Fibroblast of mammary gland (primary cell): ENCODE results near the gene STX8.

Source experiments
- DNase-seq: peaks from one replicate; pipeline ENCODE4 v3.0.0-alpha.2; 2010; ENCODE audit warnings: low read depth
- H3K4me3 ChIP-seq: 2 replicates; pipeline ENCODE4 v1.5.1; 2011; ENCODE audit warnings: low read depth, mild to moderate bottlenecking, low read length, moderate library complexity; ENCODE audit not compliant: control insufficient read depth
- TF ChIP-seq, protein P1 (sequence below): conservative IDR thresholded peaks from 2 replicates; pipeline ENCODE4 v1.5.1; 2011; ENCODE audit warnings: low read depth, low read length, inconsistent platforms; ENCODE audit not compliant: control insufficient read depth, insufficient read depth

The STX8 gene

DNA sequence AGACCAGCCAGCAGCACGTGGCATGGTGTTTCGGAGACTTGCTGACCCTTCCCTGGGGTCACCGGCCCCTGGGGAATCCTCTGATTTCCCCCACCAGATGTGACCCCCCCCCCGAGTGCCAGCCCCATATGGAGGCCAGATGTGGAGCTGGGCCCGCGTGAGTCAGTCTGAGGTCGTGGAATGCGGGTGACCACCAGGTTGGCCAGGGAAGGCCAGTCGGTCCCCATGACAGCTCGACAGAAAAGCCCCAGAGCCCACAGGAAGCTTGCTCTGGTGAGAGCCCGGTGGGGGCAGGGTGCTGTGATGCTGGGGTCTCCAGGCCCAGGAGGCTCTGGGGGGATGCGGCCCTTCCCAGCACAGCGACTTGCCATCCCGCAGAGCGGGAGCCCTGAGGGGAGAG, 345.3 kb downstream of the STX8 start:
- H3K4me3 ChIP-seq = no peak overlapping the region
- DNase-seq = peak; percentile 86
- TF ChIP-seq, protein P1, sequence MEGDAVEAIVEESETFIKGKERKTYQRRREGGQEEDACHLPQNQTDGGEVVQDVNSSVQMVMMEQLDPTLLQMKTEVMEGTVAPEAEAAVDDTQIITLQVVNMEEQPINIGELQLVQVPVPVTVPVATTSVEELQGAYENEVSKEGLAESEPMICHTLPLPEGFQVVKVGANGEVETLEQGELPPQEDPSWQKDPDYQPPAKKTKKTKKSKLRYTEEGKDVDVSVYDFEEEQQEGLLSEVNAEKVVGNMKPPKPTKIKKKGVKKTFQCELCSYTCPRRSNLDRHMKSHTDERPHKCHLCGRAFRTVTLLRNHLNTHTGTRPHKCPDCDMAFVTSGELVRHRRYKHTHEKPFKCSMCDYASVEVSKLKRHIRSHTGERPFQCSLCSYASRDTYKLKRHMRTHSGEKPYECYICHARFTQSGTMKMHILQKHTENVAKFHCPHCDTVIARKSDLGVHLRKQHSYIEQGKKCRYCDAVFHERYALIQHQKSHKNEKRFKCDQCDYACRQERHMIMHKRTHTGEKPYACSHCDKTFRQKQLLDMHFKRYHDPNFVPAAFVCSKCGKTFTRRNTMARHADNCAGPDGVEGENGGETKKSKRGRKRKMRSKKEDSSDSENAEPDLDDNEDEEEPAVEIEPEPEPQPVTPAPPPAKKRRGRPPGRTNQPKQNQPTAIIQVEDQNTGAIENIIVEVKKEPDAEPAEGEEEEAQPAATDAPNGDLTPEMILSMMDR = no peak

DNA sequence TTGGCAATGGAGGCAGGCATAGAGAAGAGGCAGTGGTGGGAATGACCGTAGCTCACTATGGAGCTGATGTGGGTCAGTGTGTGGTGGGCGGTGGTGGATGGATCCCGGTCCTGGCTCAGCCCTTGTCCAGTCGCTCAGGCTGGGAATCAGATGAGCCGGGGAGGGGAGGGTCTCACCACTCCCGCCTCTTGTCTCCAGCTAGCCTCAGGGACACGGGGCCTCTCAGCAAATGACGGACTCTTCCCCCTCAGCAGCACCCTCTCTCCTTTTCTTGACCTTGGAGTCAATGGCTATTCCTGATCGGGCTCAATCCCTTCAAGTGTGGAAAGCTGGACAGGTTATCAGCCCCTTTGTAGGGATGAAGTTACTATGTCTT, 345.8 kb downstream of the STX8 start:
- DNase-seq = no peak
- TF ChIP-seq, protein P1 = no peak
- no peak overlapping the region for H3K4me3 ChIP-seq

DNA sequence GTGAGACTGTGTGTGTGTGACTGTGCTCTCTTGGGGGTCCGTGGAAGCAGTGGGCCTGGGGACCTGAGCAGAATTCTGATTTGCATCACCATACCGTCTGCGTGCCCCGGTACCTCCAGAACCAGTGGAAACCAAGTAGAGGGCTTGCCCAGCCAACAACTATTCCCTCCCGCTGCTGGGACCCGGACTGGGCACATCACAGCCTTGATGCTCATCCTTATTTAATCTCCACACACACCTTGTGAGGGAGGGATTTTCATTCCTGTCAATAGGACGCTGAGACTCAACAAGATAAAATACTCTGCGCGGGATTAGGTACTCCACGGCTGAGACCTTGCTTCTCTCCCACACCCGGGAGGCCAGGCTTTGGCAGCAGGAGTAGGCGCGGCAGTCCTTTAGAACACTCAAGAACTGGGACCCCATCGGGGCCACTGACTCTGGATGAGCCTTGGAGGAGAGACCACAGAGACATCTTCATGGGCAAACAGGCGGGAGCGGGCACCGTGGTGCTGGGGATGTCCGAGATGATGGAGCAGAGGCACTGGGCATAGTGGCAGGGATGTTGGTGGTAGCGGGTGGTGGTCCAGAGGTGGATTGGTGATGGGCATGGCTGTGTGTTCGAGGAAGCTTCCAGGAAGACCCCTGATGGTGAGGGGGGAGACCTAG, 346.3 kb downstream of the STX8 start:
- TF ChIP-seq, protein P1 = no peak
- no peak for DNase-seq
- H3K4me3 ChIP-seq = no peak overlapping the region

DNA sequence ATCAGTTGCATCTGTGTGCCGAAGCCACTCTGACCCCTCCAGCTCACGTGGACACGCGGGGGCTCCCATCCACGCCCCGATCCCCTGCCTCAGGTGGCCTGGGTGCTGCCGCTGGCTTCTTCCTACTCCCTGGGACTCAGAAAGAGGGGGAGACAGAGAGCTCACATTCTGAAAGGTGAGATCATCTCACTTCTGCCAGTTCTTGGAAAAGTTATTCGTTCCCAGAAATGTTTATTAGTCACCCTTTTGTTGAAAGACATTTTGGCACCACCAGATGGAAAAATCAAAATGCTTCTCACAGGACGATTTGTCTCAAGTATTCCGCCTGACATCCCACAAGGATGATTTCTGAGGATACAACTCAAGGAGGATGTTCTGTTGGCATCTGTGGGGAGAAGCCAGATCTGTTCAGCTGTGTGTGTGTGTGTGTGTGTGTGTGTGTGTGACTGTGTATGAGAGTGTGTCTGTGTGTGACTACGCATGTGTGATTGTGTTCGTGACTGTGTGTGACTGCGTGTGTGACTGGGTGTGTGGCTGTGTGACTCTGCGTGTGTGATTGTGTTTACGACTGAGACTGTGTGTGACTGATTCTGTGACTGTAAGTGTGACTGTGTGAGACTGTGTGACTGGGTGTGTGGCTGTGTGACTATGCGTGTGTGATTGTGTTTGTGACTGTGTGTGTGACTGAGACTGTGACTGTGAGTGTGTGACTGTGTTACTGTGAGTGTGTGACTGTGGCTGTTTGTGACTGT, 347.0 kb downstream of the STX8 start:
- DNase-seq = peak; percentile 97
- H3K4me3 ChIP-seq = no peak overlapping the region
- TF ChIP-seq, protein P1 = peak; percentile 18

DNA sequence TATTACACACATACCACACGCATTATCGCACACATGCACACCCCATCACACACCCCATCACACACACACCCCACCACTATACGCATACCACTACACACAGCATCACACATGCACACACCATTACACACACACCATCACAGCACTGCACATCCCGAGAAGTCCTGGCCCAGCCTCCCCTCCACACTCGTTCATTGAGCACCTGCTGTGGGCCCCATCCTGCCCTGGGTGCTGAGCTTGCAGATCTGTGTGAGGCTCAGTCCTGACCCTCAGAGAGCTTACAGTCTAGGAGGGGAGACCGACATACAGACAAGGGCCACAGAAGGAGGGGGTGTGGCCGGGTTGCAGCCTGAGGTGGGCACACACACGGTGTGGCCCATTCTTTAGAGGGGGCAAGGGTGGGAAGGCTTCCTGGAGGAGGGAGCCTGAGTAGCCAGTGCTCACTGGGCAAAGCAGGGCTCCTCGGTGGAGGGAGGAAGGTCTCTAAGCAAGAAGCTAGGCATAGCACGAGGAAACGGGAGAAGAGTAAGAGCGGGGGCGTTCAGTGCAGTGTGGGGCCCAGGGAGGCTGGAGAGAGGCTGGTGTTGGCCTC, 347.7 kb downstream of the STX8 start:
- TF ChIP-seq, protein P1 = no peak
- H3K4me3 ChIP-seq = no peak overlapping the region
- no peak for DNase-seq

DNA sequence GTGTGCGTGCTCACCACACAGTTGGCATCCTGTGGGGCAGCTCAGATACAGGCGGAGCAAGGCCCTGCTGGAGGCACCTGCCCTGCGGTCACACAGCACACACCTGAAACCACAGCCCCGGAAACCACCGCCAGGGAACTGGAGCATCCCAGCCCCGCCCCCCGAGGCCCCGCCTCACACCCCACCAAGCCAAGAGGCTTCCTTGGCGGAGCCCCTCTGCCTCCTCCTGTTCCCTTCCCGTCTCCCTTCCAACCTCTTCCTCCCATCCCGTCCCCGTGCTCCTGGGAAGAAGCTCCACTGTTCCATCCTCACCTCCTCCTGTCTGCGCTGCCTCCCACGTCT, 348.9 kb downstream of the STX8 start:
- no peak overlapping the region for H3K4me3 ChIP-seq
- no peak for DNase-seq
- TF ChIP-seq, protein P1 = no peak
